ENCODE results near the gene CNTLN.
"Not testable (repeated sequence)": the region's sequence is repeated elsewhere in the genome, so short reads cannot be mapped to it uniquely, and the experiment has no call there.

The CNTLN gene

DNA sequence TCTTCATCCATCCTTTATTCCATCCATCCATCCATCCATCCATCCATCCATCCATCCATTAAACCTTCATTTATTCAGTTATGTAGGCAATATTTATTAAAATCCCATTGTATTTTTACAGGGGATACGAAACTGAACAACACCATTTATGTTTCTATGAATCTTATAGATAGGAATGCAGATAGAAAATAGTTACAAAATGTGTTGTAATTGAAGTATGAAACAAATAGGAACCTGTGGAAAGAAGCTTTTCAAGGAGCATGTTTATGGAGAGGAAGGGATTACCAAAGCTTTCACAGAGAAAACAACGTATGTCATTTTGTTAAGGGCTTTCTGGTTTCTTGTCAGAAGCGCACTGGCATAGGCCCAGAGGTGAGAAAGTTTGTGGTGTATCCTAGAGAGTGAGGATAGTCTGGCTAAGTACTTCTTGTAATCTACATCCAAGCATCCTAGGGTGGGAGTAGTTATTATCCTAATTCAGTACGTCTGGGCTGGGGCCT, 184.0 kb downstream of the CNTLN start:
- no peak for DNase-seq (ENCODE audit: low read depth)

DNA sequence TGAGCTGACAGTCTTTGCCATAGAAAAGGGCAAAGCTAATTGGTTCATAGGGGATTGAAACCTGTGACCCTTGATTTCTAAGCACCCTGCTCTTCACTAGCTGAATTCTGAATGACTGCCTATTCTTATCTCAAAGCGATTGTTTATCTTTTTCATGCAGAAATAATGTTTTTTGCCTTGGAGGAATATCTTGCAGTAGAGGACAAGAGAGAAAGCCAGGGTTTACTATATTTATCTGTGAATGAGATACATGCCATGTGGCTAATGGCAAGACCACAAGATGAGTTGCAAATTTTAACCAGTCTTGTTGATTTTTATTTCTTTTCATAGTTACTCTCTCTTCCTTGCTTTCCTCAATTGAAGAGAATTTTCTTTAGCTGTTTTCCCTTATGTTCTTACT, 185.0 kb downstream of the CNTLN start:
- no peak for DNase-seq (ENCODE audit: low read depth)

DNA sequence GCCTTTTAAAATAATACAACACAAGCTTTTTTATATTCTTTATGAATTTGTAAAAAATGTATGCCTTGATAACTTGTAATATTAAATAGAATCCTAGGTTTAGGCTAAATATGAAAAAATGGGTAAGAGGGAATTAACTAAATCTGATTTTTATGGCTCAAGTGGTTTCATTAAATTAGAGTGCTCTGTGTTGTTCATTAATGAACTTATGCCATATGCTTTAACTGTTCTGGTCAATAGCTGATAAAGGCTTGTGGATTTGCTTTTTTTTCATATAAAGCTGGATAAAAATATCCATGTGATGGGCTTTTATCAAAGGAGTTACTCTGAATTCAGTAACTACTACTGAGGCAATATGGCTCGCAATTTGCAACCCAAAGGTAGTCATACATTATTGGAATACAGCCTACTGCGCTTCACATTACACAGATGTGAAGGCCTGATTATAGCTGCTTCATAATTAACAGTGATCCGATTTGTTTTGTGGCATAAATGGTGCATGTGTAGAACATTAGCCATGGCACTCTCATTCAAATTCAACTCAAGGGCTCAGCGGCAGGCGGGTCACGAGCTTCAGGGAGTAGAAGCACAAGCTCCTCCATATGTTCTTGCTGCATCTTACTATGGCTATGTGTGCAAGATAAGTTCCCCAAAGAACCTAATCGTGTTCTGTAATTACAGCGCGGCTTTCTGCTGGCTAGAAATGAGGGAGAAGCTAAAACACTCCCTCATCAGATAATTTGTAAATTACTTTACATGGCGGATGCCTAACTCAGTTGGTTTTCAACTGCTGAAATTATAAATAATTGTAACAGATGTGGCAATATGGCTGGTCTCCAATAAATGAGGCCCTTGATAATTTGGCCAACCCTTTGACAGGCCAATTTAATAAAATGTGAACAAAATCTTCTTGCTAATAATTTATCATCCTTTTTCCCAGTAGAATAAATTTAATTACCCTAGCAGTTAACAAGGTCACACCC, 188.3 kb downstream of the CNTLN start:
- DNase-seq (ENCODE audit: low read depth): no peak

DNA sequence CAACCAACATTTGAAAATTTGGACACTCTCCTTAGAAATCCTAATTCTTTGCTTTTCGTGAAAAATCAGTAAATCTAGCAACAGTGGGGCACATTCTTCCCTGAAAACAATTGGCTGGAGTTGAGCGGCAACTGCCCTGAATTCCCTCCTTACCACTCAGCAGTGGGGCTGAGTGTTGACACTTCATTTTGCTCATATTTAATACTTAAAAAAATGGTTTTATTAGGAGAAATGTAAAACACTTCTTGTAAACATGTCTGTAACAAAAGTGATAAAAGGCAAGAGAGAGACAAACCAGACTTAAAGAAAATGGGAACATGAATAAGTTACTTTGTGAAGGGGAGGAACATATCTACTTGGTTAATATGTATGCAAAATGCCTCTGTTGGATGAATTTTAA, 193.5 kb downstream of the CNTLN start:
- DNase-seq (ENCODE audit: low read depth): no peak

DNA sequence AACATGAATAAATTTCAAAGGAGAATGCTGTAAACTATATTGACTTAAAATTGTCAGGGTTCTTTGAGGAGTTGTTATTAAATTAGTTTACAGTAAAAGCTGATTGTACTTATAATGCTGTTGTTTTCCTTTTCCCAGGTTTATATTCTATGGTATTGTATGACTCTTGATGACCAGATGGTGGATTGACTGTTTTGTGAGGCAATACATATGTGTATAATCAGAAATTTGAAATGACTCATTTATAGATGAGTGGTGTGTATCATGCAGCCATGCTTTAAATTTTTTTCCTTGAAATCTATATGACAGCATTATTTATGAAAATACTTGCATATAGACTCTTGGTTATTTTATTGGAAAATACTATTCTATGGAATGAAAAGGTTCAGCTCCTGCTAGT, 195.3 kb downstream of the CNTLN start:
- no peak for DNase-seq (ENCODE audit: low read depth)

DNA sequence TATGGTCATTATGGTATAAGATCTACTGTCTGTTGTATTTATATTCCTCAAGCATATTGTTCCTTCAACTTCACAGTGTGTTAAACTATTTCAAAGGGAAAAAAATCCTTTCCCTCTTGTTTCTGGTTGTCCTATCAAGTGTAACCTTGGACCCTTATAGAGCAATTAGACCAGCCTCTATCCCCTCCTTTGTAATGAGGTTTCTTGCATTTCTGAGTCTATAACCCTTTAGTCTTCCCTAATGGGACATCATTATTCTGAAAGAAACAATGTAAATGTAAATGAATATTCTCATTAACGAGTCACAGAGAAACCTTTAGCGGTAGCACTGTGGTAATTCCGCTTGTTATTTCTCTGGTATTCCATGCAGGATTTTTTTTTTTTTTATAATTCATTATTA, 197.3 kb downstream of the CNTLN start:
- DNase-seq (ENCODE audit: low read depth): no peak

DNA sequence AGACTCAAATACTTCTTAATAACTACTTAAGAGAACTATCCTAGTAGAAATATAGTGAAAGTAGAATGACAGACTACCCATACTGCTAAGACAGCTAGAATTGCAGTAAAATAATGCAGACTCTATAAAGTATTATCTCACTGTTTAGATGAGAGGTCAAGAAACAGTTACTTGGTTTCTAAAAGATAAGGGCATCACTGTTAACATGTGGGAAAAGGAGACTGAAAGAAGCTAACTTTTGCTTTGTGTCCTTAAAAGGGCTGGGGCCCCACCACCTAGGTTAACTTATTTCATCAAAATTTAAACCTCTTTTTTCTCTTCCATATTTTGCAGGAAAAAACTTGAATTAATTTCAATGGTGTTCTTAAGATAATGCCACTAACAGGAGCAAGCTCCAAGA, 204.3 kb downstream of the CNTLN start:
- no peak for DNase-seq (ENCODE audit: low read depth)

DNA sequence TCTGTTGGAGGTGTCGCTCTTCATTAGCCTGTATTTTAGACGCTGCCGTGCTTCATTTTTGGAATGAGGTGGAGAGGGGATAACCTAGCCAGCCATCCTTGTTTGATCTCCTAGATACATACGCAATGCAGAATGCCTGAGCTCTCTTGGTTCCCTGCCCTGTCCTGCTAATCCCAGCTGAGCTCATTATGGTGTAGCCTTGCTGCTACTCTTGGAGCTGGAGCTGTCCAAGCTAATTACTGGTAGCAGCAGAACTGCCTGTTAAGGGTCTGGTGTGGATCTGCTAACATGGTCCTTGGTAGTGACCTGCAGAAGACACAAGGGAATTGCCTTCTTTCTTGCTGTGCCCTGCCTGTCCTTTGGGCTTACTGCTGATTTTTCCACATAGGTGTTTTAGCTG, 207.9 kb downstream of the CNTLN start:
- no peak for DNase-seq (ENCODE audit: low read depth)

DNA sequence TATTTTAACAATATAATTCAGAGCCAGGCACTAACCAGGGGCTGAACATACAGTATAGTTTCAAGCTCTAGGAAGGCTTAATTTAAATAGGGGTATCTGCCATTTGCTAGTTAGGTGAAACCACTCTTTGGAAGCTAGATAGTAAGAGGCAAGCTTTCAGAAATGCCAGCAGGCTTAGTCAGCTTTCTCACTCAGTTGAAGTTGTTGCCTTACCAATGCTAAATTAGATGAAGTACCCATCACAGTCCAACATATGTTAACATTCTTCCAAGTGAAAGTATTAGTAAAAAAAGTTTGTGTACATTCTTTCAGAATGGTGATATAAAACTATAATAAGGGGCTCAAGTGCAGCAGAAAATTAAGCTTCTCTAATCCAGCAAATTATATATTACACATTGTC, 215.0 kb downstream of the CNTLN start:
- peak; percentile 20 for DNase-seq (ENCODE audit: low read depth)

DNA sequence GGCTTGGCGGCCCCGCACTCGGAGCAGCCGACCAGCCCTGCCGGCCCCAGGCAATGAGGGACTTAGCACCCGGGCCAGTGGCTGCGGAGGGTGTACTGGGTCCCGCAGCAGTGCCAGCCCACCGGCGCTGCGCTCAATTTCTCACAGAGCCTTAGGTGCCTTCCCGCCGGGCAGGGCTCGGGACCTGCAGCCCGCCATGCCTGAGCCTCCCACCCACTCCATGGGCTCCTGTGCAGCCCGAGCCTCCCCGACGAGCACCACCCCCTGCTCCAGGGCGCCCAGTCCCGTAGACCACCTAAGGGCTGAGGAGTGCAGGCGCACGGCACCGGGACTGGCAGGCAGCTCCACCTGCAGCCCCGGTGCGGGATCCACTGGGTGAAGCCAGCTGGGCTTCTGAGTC, 219.2 kb downstream of the CNTLN start:
- DNase-seq (ENCODE audit: low read depth): not testable (repeated sequence)

DNA sequence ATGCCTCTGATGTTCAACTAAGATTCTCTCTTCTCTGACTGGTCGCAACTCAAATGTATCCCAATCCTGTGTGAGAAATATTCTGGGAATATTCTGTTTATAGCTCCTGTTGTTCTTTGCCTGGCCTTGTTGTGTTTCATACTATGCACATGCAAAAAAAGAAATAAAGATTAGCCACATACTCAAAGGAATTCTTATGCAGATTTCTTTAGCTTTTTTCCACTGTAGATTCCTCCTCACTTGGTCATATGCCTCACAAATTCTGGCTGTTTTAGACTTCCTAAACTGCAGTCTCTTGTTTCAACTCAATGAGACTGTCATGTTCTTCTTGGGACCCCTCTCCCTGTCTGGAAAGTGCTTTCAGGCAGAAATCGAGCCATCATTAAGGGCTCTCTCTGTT, 226.5 kb downstream of the CNTLN start:
- DNase-seq (ENCODE audit: low read depth): no peak

DNA sequence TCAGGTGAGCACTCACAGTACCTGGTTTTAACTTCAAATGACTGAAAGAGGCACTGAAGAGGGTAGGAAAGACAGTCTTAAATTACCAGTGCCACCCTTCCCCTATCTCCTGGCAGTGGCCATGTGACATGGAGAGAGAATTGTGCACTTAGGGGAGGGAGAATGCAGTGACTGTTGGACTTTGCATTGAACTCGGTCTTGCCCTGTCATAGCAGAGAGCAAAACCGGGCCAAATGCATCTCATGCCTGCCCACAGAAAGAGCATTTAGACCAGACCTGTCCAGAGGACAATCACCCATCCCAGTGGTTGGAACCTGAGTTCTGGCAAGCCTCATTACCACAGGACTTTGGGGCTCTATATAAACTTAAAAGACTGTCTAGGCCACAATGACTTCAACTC, 232.2 kb downstream of the CNTLN start:
- DNase-seq (ENCODE audit: low read depth): no peak

DNA sequence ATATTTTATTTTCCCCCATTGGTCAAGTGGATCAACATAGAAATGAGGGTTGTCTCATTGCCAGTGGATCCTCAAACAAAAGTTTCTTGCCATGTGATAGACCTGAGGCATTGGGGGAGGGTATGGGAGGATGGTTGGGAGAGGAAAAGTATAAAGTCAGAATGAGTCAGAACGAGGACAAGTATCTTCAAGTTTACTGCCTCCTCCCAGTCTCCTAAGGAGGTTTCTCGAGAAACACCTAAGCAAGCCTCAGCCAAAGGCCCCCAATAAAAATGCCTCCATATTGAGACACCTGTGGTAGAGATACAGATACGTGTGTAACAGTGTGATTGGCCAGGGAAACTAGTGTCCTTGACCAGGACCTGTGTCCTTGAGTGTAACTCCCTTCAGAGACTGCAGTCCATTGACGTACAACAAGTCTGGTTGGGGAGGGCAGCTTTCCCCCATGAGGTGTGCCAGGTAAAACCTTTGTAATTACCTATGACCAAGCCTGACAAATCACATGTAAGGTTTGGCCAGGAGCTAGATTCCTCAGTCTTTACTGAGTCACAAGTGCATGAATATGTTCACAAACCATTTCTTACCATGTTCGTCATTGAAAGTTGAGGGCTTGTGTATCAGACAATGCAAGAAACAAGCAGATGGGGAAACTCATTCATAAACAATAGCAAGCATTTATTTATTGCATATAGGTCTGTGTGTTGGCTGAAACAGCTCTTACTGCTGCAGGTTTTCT, 245.5 kb downstream of the CNTLN start:
- DNase-seq (ENCODE audit: low read depth): no peak

DNA sequence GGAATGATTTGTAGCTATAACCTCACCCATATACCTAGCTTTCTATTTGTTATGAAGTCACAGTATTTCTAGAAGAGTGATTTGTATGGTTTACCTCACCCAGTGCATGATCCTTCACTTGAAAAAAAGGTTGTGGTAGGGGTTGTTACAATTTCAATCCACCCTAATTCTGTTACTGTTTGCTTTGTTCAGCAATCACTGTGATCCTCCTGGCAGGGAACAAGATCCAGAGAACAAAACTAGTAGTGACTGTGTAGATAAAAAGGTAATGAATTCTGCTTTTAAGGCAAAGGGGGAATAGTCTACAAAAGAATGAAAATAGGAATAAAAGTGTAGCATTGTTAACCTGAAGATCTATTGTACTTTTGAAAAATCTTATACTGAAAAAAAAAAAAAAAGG, 252.7 kb downstream of the CNTLN start:
- no peak for DNase-seq (ENCODE audit: low read depth)

DNA sequence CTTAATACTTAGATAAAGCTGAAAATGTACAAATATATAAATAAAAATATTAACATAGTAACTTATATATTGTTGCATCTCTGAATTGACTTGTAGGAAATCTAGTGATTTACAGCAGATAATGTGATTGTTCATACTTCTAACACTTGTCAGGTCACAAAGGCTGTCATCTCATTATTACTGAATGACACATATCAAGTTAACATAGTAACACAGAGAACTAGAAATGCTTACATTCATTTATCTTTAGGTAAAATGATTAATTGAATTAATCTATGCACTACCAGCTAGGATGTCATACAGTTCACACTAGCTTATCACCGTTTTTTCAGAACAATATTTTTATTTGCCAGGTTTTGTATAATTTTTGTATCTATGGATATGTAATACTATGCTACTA, 254.2 kb downstream of the CNTLN start:
- DNase-seq (ENCODE audit: low read depth): no peak

DNA sequence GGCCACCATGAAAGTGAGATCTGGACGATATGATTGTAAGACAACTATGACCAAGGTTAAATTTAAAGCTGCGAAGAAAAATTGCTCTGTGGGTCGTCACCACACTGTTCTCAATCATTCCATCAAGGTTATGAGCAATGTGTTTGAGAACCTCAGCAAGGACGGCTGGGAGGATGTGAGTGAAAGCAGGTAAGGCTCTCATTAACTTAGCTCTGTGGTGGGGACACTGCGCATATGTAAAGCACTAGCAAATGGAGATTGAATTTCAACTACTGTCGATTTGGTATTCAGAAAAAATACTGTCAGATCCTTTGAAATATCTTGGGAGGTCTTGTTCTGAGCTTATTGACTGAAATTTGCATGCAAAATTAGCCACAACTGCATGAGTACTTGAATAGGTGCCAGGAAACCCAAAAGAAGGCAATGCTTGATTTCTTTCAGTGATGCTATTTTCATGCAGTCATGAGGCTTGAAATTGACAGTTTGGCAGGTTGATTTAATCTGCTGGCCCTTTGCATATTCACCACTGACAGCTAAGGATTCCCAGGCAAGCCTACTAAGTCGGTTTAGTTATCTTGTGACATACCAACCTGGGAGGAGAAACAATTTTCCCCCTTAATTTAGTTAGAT, 260.2 kb downstream of the CNTLN start:
- no peak for DNase-seq (ENCODE audit: low read depth)

DNA sequence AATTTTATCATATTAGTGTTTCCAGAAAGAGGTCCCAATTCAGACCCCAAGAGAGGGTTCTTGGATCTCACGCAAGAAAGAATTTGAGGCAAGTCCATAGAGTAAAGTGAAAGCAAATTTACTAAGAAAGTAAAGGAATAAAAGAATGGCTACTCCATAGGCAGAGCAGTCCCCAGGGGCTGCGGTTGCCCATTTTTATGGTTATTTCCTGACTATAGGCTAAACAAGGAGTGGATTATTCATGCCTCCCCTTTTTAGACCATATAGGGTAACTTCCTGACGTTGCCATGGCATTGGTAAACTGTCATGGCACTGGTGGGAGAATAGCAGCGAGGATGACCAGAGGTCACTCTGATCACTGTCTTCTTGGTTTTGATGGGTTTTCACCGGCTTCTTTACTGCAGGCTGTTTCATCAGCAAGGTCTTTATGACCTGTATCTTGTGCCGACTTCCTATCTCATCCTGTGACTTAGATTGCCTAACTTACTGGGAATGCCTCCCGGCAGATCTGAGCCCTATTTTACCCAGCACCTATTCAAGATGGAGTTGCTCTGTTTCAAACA, 262.4 kb downstream of the CNTLN start:
- DNase-seq (ENCODE audit: low read depth): not testable (repeated sequence)

DNA sequence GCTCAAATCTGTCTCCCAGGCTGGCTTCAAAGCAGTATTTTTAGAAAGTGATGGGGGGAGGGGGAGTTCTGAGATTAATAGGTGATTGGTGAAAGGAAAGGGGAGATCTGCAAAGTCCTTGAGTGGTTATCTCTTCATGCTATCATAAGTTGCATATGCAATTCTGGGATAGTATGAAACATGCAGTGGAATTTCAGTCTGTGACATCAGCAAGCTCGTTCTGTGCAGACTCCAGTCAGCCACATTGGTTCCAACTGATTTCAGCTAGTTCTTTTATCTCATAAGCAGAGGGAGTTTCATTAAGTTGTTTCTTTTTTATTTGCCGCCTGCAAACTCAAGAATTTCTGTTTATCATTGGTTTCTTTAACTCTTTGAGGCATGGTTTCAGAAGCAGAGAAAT, 263.5 kb downstream of the CNTLN start:
- no peak for DNase-seq (ENCODE audit: low read depth)

DNA sequence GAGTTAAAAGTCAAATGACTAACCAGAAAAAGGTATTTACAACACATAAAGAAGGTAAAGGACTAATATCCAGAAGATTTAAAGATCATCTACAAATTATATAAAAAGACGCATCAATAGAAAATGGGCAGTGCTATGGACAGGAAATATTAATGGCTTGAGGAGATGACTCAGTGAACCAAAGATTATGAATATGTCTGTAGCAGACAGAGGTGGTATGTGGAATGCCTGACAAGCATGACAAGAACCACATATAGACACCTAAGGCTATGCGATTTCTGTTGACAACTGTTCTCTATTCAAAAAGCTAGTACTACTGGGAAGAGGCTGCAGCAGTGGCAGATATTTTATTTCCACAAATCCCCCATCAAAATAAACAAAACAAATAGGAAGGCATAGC, 267.0 kb downstream of the CNTLN start:
- no peak for DNase-seq (ENCODE audit: low read depth)

DNA sequence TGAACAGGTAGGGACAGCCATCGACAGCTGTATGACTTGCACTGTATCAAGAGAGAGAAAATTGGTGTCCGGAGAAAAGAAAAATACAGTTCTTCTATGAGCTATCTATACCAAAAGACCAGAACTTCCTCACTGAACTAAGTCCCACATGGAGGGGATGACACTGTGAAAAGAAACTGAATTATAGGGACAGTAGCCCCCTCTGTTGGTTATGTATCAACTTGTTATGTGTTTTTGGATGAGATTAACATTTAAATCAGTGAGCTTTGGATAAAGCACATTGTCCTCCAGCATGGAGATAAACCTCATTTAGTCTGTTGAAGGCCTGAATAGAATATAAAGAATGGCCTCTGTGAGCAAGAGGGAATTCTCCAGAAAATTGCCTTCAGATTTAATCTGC, 267.5 kb downstream of the CNTLN start:
- peak; percentile 3 for DNase-seq (ENCODE audit: low read depth)

DNA sequence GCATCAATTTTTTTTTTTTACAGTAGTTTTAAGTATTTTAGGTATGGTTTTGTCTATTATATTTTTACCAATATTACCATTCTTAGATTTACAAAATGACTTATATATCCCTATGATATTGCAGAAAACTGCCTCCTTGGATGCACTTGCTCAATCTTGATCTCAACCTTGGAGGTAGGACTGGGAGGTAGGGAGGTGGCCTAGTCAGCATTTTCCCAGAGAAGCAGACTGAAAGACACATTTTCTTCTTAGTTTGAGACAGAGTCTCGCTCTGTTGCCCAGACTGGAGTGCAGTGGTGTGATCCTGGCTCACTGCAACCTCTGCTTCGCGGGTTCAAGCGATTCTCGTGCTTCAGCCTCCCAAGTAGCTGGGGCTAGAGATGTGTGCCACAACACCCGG, 268.7 kb downstream of the CNTLN start:
- no peak for DNase-seq (ENCODE audit: low read depth)

DNA sequence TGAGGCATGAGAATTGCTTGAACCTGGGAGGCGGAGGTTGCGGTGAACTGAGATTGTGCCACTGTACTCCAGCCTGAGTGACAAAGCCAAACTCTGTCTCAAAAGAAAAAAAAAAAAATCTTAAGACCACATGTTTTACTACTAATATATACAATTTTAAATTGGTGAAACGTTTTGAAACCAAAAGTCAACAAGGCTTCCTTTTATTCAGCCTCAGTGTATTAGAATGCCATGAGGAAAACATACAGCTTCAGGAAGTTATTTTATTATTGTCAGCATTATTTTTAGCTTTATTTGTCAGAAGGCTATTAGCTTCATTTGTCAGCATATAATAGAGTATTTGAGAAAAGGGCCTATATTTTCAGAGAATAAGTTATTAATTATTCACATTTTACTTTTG, 280.1 kb downstream of the CNTLN start:
- DNase-seq (ENCODE audit: low read depth): no peak

Measured in GM04504 (cell line).